ENCODE measurements around the gene GJD3. TPM values are rescaled to one million over a fixed set of nuclear protein-coding genes. Genes with fewer than 3 reads are reported as not detected.
A peak's percentile ranks its signal among the peaks of the same experiment; 100 is the strongest.
"Not testable (repeated sequence)": the region's sequence is repeated elsewhere in the genome, so short reads cannot be mapped to it uniquely, and the experiment has no call there.

The GJD3 gene
- total RNA-seq, 1 donor from 2014 or later, result not detected

GRCh38 chr17:40369923-40370322, 5.4 kb upstream of the GJD3 start:
- no peak for DNase-seq (ENCODE audit: low read depth)

GRCh38 chr17:40367728-40368127, 3.2 kb upstream of the GJD3 start:
- not testable (repeated sequence) for DNase-seq (ENCODE audit: low read depth)

GRCh38 chr17:40366861-40367518, 2.5 kb upstream of the GJD3 start:
- DNase-seq (ENCODE audit: low read depth), result no peak

- no peak for DNase-seq (ENCODE audit: low read depth)
These were observed 1.7 kb upstream of the GJD3 start for GRCh38 chr17:40366076-40366860.

- no peak for DNase-seq (ENCODE audit: low read depth)
These were observed 369 bp upstream of the GJD3 start for GRCh38 chr17:40364906-40365305.

GRCh38 chr17:40363111-40363827, 1.3 kb downstream of the GJD3 start:
- no peak for DNase-seq (ENCODE audit: low read depth)

- DNase-seq (ENCODE audit: low read depth), result peak; percentile 76
These were observed 1.8 kb downstream of the GJD3 start for GRCh38 chr17:40362696-40363110.

- DNase-seq (ENCODE audit: low read depth), result no peak
These were observed 2.4 kb downstream of the GJD3 start for GRCh38 chr17:40361925-40362695.

- DNase-seq (ENCODE audit: low read depth), result no peak
These were observed 3.2 kb downstream of the GJD3 start for GRCh38 chr17:40361063-40361924.

- no peak for DNase-seq (ENCODE audit: low read depth)
These were observed 4.4 kb downstream of the GJD3 start for GRCh38 chr17:40360091-40360490.

- DNase-seq (ENCODE audit: low read depth), result peak; percentile 86
These were observed 6.1 kb downstream of the GJD3 start for GRCh38 chr17:40358323-40359038.

- no peak for DNase-seq (ENCODE audit: low read depth)
These were observed 7.3 kb downstream of the GJD3 start for GRCh38 chr17:40356990-40357881.

- DNase-seq (ENCODE audit: low read depth), result no peak
These were observed 8.5 kb downstream of the GJD3 start for GRCh38 chr17:40355804-40356758.

- peak; percentile 58 for DNase-seq (ENCODE audit: low read depth)
These were observed 9.3 kb downstream of the GJD3 start for GRCh38 chr17:40355123-40355803.

GRCh38 chr17:40354221-40355122, 10.1 kb downstream of the GJD3 start:
- DNase-seq (ENCODE audit: low read depth), result no peak

Measured in myocyte (in vitro differentiated cells).